ENCODE measurements around the gene ZNF532.
"Not testable (repeated sequence)": the region's sequence is repeated elsewhere in the genome, so short reads cannot be mapped to it uniquely, and the experiment has no call there.

DNA sequence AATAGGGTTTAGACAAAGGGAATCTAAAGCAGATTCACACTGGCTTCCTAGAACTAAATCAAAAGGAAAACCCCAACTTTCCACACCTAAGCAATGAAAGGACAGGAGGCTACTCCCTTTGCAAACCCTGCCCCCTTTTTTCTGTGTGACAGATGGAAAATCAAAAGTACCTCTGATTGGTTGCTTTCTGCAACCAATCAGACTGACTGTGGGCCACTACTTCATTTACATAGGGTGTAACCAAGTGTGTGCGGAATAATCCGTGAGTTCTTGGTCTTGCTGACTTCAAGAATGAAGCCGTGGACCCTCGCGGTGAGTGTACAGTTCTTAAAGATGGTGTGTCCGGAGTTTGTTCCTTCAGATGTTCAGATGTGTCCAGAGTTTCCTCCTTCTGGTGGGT is 37.8 kb upstream of the ZNF532 start:
- TF ChIP-seq, protein P1, sequence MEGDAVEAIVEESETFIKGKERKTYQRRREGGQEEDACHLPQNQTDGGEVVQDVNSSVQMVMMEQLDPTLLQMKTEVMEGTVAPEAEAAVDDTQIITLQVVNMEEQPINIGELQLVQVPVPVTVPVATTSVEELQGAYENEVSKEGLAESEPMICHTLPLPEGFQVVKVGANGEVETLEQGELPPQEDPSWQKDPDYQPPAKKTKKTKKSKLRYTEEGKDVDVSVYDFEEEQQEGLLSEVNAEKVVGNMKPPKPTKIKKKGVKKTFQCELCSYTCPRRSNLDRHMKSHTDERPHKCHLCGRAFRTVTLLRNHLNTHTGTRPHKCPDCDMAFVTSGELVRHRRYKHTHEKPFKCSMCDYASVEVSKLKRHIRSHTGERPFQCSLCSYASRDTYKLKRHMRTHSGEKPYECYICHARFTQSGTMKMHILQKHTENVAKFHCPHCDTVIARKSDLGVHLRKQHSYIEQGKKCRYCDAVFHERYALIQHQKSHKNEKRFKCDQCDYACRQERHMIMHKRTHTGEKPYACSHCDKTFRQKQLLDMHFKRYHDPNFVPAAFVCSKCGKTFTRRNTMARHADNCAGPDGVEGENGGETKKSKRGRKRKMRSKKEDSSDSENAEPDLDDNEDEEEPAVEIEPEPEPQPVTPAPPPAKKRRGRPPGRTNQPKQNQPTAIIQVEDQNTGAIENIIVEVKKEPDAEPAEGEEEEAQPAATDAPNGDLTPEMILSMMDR (IDR thresholded peaks at IDR 0.05), result not testable (repeated sequence)
- not testable (repeated sequence) for TF ChIP-seq POLR2A (IDR thresholded peaks at IDR 0.05)
